Vagina (tissue), 2 donors: ENCODE data around the gene ATP1B3.

Experiments used
- POLR2A ChIP-seq, 2 donors: fragments of 450-650 bp; IDR thresholded peaks; one replicate each; pipeline ENCODE4 v1.6.1; 2017; ENCODE audit warnings: antibody characterized with exemption in 2 of 2, mild to moderate bottlenecking in 2 of 2, moderate library complexity in 2 of 2
- POLR2AphosphoS5 ChIP-seq, 2 donors: sonication (generic); formaldehyde crosslinking; IDR thresholded peaks; one replicate each; pipeline ENCODE4 v1.9.0; 2017; ENCODE audit warnings: antibody characterized with exemption in 2 of 2, mild to moderate bottlenecking in 2 of 2, low read depth in 1 of 2; ENCODE audit not compliant: insufficient read depth in 1 of 2
- TF ChIP-seq, protein P1 (sequence below), 3 experiments: fragments of 450-650 bp in 2 of 3; fragments of 200-600 bp in 1 of 3; sonication (generic) in 1 of 3; IDR thresholded peaks; one replicate each; pipeline ENCODE4 v1.5.1; 2017 to 2019; ENCODE audit warnings: antibody characterized with exemption in 3 of 3, mild to moderate bottlenecking in 2 of 3, moderate library complexity in 2 of 3

DNA sequence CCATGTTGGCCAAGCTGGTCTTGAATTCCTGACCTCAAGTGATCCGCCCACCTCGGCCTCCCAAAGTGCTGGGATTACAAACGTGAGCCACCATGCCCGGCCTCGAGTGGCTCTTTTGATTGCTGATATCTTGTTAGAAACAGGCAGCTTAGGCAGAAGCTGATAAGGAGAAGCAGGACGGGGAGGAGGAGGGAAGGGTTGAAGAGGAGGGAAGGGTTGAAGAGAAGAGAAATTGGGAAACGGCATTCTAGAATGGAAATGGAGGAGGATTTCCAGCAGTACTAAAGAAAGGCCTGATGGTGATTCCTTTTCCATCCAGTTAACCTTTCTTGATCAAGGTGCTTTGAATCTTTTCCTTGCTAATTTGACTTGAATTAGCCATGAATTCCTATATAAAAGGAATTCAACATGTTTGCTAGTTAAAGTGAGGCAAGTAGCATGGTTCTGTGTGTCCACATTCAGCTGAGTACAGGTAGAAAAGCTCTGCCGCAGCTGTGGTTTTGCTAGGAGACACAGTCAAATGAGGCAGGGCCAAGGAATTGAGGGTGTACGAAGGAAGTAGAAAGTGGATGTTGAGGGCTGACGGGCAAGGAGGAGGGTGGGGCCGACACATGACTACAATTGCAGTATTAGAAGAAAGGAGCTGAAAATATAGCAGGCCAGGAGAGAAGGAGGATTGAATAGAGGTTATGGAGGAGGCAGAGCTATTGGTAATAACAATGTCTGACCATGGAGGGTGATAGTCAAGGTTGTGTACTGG, 27.2 kb upstream of the ATP1B3 start:
- TF ChIP-seq, protein P1, sequence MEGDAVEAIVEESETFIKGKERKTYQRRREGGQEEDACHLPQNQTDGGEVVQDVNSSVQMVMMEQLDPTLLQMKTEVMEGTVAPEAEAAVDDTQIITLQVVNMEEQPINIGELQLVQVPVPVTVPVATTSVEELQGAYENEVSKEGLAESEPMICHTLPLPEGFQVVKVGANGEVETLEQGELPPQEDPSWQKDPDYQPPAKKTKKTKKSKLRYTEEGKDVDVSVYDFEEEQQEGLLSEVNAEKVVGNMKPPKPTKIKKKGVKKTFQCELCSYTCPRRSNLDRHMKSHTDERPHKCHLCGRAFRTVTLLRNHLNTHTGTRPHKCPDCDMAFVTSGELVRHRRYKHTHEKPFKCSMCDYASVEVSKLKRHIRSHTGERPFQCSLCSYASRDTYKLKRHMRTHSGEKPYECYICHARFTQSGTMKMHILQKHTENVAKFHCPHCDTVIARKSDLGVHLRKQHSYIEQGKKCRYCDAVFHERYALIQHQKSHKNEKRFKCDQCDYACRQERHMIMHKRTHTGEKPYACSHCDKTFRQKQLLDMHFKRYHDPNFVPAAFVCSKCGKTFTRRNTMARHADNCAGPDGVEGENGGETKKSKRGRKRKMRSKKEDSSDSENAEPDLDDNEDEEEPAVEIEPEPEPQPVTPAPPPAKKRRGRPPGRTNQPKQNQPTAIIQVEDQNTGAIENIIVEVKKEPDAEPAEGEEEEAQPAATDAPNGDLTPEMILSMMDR (IDR thresholded peaks at IDR 0.05), result no peak
- no peak for TF ChIP-seq POLR2A (IDR thresholded peaks at IDR 0.05)
- TF ChIP-seq POLR2AphosphoS5 (IDR thresholded peaks at IDR 0.05; ENCODE audit: insufficient read depth in 1 of 2, low read depth in 1 of 2), result no peak
